AG09309 (cell line): Measurements from ENCODE around the gene BLZF1.
"Not testable (repeated sequence)": the region's sequence is repeated elsewhere in the genome, so short reads cannot be mapped to it uniquely, and the experiment has no call there.

Experiments
- DNase-seq: peaks from one replicate; pipeline ENCODE4 v3.0.0-alpha.2; 2010; ENCODE audit warnings: low read depth
- H3K4me3 ChIP-seq: 2 replicates; pipeline ENCODE4 v1.5.1; 2011; ENCODE audit warnings: mild to moderate bottlenecking, low read depth, low read length, moderate library complexity; ENCODE audit not compliant: control insufficient read depth
- CTCF ChIP-seq: IDR thresholded peaks from 2 replicates; pipeline ENCODE4 v1.5.1; 2011; ENCODE audit warnings: mild to moderate bottlenecking, low read depth, low read length, inconsistent platforms; ENCODE audit not compliant: insufficient read depth, control insufficient read depth; ENCODE audit errors: missing control alignments

Gene BLZF1

GRCh38 chr1:169381162-169381561 is 13.2 kb downstream of the BLZF1 start:
- DNase-seq: no peak
- no peak for TF ChIP-seq CTCF
- H3K4me3 ChIP-seq: no peak overlapping the region

- no peak for TF ChIP-seq CTCF
- no peak for DNase-seq
- no peak overlapping the region for H3K4me3 ChIP-seq
Observed at GRCh38 chr1:169383449-169383848, 15.5 kb downstream of the BLZF1 start.

GRCh38 chr1:169387399-169387798 is 19.4 kb downstream of the BLZF1 start:
- H3K4me3 ChIP-seq: no peak overlapping the region
- no peak for TF ChIP-seq CTCF
- DNase-seq: no peak

GRCh38 chr1:169390303-169390702 is 22.3 kb downstream of the BLZF1 start:
- TF ChIP-seq CTCF: no peak
- H3K4me3 ChIP-seq: no peak overlapping the region
- DNase-seq: no peak

GRCh38 chr1:169392406-169392805 is 24.4 kb downstream of the BLZF1 start:
- H3K4me3 ChIP-seq: no peak overlapping the region
- DNase-seq: no peak
- TF ChIP-seq CTCF: no peak

- DNase-seq: no peak
- no peak for TF ChIP-seq CTCF
- no peak overlapping the region for H3K4me3 ChIP-seq
Observed at GRCh38 chr1:169395955-169396354, 28.0 kb downstream of the BLZF1 start.

- DNase-seq, H3K4me3 ChIP-seq: not testable (repeated sequence)
Observed at GRCh38 chr1:169402578-169402977, 34.6 kb downstream of the BLZF1 start.

GRCh38 chr1:169408340-169408739 is 40.3 kb downstream of the BLZF1 start:
- DNase-seq, H3K4me3 ChIP-seq: not testable (repeated sequence)
